ENCODE results near the gene RTN4R. TPM values are rescaled to one million over a fixed set of nuclear protein-coding genes. Genes with fewer than 3 reads are reported as not detected.
"Not testable (repeated sequence)": the region's sequence is repeated elsewhere in the genome, so short reads cannot be mapped to it uniquely, and the experiment has no call there.

The RTN4R gene
- total RNA-seq, 1 experiment from 2014 or later = 25.0 TPM

DNA sequence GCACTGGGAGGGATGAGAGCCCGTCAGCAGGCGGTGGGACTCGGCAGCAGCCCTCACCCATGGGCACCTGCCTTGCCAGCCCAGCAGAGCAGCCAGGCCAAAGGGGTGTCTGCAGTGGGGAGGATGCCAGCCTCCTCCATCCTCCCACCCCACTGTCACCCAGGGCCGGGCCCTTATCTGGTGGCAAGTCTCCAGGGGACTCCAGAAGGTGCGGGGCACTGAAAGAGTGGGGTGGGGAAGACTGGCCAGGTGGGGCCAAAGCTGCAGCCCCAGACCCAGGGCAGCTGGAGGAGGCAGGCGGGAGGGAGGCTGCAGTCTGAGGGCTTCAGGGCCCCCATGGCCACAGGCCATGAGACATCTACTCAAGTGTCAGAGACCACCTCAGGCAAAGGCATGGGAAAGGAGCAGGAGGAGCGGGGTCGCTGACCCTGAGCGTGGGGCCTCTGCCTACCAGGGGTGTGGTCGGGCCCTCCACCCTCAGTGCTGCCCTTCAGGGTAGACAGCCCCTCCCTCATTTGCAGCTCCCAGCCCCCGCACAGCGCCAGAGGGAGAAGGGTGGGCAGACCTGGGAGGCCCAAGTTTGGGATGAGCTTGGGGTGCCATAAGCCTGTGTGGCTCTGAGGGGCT is 48.2 kb upstream of the RTN4R start (continued):
- TF ChIP-seq, protein P1, sequence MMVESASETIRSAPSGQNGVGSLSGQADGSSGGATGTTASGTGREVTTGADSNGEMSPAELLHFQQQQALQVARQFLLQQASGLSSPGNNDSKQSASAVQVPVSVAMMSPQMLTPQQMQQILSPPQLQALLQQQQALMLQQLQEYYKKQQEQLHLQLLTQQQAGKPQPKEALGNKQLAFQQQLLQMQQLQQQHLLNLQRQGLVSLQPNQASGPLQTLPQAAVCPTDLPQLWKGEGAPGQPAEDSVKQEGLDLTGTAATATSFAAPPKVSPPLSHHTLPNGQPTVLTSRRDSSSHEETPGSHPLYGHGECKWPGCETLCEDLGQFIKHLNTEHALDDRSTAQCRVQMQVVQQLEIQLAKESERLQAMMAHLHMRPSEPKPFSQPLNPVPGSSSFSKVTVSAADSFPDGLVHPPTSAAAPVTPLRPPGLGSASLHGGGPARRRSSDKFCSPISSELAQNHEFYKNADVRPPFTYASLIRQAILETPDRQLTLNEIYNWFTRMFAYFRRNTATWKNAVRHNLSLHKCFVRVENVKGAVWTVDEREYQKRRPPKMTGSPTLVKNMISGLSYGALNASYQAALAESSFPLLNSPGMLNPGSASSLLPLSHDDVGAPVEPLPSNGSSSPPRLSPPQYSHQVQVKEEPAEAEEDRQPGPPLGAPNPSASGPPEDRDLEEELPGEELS (CRISPR knock-in tag; IDR thresholded peaks at IDR 0.05) = no peak
- TF ChIP-seq ZNF317 (CRISPR knock-in tag; IDR thresholded peaks at IDR 0.05; ENCODE audit: borderline replicate concordance, low read depth) = no peak
- TF ChIP-seq, protein P2, sequence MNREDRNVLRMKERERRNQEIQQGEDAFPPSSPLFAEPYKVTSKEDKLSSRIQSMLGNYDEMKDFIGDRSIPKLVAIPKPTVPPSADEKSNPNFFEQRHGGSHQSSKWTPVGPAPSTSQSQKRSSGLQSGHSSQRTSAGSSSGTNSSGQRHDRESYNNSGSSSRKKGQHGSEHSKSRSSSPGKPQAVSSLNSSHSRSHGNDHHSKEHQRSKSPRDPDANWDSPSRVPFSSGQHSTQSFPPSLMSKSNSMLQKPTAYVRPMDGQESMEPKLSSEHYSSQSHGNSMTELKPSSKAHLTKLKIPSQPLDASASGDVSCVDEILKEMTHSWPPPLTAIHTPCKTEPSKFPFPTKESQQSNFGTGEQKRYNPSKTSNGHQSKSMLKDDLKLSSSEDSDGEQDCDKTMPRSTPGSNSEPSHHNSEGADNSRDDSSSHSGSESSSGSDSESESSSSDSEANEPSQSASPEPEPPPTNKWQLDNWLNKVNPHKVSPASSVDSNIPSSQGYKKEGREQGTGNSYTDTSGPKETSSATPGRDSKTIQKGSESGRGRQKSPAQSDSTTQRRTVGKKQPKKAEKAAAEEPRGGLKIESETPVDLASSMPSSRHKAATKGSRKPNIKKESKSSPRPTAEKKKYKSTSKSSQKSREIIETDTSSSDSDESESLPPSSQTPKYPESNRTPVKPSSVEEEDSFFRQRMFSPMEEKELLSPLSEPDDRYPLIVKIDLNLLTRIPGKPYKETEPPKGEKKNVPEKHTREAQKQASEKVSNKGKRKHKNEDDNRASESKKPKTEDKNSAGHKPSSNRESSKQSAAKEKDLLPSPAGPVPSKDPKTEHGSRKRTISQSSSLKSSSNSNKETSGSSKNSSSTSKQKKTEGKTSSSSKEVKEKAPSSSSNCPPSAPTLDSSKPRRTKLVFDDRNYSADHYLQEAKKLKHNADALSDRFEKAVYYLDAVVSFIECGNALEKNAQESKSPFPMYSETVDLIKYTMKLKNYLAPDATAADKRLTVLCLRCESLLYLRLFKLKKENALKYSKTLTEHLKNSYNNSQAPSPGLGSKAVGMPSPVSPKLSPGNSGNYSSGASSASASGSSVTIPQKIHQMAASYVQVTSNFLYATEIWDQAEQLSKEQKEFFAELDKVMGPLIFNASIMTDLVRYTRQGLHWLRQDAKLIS (CRISPR knock-in tag; IDR thresholded peaks at IDR 0.05; ENCODE audit: borderline replicate concordance) = no peak
- TF ChIP-seq NFATC4 (CRISPR knock-in tag; IDR thresholded peaks at IDR 0.05) = no peak
- no peak for TF ChIP-seq FOXK1 (CRISPR knock-in tag; IDR thresholded peaks at IDR 0.05)
- TF ChIP-seq, protein P3, sequence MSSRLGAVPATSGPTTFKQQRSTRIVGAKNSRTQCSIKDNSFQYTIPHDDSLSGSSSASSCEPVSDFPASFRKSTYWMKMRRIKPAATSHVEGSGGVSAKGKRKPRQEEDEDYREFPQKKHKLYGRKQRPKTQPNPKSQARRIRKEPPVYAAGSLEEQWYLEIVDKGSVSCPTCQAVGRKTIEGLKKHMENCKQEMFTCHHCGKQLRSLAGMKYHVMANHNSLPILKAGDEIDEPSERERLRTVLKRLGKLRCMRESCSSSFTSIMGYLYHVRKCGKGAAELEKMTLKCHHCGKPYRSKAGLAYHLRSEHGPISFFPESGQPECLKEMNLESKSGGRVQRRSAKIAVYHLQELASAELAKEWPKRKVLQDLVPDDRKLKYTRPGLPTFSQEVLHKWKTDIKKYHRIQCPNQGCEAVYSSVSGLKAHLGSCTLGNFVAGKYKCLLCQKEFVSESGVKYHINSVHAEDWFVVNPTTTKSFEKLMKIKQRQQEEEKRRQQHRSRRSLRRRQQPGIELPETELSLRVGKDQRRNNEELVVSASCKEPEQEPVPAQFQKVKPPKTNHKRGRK (CRISPR knock-in tag; IDR thresholded peaks at IDR 0.05; ENCODE audit: borderline replicate concordance) = no peak

DNA sequence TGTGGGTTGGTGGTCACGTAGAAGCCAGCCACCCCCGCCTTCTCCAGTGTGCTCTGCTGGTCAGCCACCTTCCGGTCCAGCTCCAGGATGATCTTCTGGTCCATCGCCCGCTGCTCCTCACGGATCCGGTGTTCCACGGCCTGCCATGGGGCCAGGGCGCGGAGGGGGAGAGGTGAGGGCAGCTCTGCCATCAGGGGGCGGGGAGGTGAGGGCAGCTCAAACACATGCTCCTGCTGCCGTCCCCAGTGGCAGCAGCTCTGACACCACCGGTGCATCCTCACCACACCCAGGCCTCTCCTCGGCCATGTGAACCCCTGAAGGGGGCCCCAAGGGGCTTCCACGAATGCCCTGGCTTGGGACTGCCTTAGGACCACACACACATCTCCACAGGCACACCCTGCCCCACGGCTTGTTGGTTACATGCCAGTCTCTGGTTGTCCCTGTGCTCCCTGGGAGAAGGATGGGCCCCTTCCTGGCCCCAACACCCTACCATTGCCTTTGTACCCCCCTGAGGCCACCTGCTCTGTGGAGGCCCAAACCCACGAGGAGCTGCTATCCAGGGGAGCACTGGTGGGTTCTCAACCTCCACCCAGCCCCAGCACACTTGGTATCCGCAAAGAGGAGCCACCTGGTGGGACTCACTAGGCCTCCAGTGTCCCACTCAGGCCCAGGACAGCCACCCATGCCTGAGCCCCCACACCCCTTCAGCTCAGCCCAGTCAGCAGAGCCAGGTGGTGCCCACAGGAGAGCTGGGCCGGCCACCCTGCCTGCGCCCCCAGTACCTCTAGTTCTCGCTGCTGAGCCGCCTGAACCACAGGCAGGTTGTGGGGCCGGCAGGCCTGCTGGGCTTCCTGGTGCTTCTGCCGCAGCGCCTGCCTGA is 47.5 kb upstream of the RTN4R start:
- TF ChIP-seq ZNF263 (CRISPR knock-in tag; IDR thresholded peaks at IDR 0.05; ENCODE audit: low read depth) (no peak), NFYB (CRISPR knock-in tag; conservative IDR thresholded peaks at IDR 0.05; ENCODE audit: low read depth) (no peak), JUN (CRISPR knock-in tag; IDR thresholded peaks at IDR 0.05) (no peak), JAZF1 (CRISPR knock-in tag; IDR thresholded peaks at IDR 0.05) (no peak), SMAD4 (CRISPR knock-in tag; IDR thresholded peaks at IDR 0.05) (no peak), TEAD4 (CRISPR knock-in tag; IDR thresholded peaks at IDR 0.05) (no peak)
- TF ChIP-seq, protein P4, sequence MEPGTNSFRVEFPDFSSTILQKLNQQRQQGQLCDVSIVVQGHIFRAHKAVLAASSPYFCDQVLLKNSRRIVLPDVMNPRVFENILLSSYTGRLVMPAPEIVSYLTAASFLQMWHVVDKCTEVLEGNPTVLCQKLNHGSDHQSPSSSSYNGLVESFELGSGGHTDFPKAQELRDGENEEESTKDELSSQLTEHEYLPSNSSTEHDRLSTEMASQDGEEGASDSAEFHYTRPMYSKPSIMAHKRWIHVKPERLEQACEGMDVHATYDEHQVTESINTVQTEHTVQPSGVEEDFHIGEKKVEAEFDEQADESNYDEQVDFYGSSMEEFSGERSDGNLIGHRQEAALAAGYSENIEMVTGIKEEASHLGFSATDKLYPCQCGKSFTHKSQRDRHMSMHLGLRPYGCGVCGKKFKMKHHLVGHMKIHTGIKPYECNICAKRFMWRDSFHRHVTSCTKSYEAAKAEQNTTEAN (CRISPR knock-in tag; IDR thresholded peaks at IDR 0.05) = no peak
- TF ChIP-seq, protein P5, sequence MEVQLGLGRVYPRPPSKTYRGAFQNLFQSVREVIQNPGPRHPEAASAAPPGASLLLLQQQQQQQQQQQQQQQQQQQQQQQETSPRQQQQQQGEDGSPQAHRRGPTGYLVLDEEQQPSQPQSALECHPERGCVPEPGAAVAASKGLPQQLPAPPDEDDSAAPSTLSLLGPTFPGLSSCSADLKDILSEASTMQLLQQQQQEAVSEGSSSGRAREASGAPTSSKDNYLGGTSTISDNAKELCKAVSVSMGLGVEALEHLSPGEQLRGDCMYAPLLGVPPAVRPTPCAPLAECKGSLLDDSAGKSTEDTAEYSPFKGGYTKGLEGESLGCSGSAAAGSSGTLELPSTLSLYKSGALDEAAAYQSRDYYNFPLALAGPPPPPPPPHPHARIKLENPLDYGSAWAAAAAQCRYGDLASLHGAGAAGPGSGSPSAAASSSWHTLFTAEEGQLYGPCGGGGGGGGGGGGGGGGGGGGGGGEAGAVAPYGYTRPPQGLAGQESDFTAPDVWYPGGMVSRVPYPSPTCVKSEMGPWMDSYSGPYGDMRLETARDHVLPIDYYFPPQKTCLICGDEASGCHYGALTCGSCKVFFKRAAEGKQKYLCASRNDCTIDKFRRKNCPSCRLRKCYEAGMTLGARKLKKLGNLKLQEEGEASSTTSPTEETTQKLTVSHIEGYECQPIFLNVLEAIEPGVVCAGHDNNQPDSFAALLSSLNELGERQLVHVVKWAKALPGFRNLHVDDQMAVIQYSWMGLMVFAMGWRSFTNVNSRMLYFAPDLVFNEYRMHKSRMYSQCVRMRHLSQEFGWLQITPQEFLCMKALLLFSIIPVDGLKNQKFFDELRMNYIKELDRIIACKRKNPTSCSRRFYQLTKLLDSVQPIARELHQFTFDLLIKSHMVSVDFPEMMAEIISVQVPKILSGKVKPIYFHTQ (CRISPR knock-in tag; IDR thresholded peaks at IDR 0.05) = no peak
- CTCF ChIA-PET = interaction anchor here (0.7 to 2.3 kb wide), 3 partner anchors 77 to 159 kb away, joined by 3 to 6 read pairs (median 3); no protein-coding TSS in a partner anchor
- Mint-ChIP-seq H3K4me3 (no peak overlapping the region), H3K27ac (no peak overlapping the region), H3K36me3 (no peaks in the 10 kb centered on the region), H3K4me1 (peaks cover 19% of the 10 kb centered on the region), H3K27me3 (ENCODE audit: low read depth) (no peaks in the 10 kb centered on the region), H3K9me3 (no peaks in the 10 kb centered on the region)
- POLR2A ChIA-PET = no interaction called here
- no peak for ATAC-seq
- no peak for DNase-seq (ENCODE audit: low spot score)

DNA sequence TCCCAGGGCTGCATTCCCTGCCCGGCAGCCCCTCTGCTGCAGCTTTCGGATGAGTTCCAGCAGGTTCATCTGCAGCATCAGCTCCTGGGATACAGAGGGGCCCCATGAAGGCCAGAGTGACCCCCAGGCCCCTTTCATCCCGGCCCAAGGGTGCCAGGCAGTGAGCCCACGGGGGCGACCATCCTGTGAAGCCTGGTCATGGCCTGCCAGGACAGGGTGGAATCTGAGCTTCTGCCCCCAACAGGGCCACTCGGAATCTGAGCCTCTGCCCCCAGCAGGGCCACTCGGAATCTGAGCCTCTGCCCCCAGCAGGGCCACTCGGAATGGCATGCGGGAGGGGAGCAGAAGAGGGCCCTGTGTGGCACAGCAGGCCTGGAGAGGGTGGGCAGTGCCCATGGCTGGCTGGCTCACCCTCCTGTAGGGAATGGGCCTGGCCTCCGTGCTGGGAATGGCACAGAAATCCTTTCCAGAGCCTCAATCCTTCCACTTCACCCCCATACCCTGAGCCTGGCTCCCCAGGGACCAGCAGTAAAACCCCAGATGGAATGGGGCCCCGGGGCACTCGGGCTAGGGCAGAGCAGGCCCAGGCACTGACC is 46.7 kb upstream of the RTN4R start:
- DNase-seq (ENCODE audit: low spot score) = peak; percentile 6
- peaks cover 18% of the 10 kb centered on the region for H3K4me1 Mint-ChIP-seq
- ATAC-seq; H3K27ac Mint-ChIP-seq; H3K4me3 Mint-ChIP-seq; POLR2A ChIA-PET; H3K9me3 Mint-ChIP-seq; H3K36me3 Mint-ChIP-seq; H3K27me3 Mint-ChIP-seq (ENCODE audit: low read depth): not testable (repeated sequence)
- CTCF ChIA-PET = interaction anchor here (0.7 to 1.0 kb wide), 2 partner anchors 76 to 158 kb away, joined by 3 read pairs; no protein-coding TSS in a partner anchor

DNA sequence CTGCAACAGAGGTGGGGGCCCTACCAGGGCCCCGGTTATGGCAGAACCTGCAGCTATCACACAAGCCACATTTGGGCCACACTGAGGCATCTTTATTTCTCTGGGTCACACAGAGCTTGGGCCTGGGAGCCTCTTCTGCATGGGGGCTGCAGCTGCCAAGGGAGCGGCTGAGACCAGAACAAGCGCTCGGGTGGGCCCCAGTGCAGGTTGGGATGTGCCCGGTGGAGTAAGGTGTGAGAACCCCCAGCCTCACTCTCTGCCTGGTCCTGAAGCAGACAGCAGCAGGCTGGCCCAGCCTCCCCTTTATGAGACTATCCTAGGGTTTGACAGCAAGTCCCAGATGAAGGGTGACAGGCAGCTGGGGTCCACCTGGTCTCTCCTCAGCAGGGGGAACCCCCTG is 46.1 kb upstream of the RTN4R start:
- DNase-seq (ENCODE audit: low spot score) = peak; percentile 4
- H3K36me3 Mint-ChIP-seq; H3K27me3 Mint-ChIP-seq (ENCODE audit: low read depth); ATAC-seq; H3K9me3 Mint-ChIP-seq; POLR2A ChIA-PET; H3K4me3 Mint-ChIP-seq; H3K27ac Mint-ChIP-seq: not testable (repeated sequence)
- peaks cover 18% of the 10 kb centered on the region for H3K4me1 Mint-ChIP-seq
- CTCF ChIA-PET = interaction anchor here (1.0 kb wide), 1 partner anchor 157 kb away, joined by 3 read pairs; no protein-coding TSS in a partner anchor

Measured in WTC11 (cell line).